Measurements from ENCODE around the gene SSBP3.

GRCh38 chr1:54191525-54191924, 214.7 kb downstream of the SSBP3 start:
- TF ChIP-seq, protein P1, sequence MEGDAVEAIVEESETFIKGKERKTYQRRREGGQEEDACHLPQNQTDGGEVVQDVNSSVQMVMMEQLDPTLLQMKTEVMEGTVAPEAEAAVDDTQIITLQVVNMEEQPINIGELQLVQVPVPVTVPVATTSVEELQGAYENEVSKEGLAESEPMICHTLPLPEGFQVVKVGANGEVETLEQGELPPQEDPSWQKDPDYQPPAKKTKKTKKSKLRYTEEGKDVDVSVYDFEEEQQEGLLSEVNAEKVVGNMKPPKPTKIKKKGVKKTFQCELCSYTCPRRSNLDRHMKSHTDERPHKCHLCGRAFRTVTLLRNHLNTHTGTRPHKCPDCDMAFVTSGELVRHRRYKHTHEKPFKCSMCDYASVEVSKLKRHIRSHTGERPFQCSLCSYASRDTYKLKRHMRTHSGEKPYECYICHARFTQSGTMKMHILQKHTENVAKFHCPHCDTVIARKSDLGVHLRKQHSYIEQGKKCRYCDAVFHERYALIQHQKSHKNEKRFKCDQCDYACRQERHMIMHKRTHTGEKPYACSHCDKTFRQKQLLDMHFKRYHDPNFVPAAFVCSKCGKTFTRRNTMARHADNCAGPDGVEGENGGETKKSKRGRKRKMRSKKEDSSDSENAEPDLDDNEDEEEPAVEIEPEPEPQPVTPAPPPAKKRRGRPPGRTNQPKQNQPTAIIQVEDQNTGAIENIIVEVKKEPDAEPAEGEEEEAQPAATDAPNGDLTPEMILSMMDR (IDR thresholded peaks at IDR 0.05): no peak
- no peak for TF ChIP-seq POLR2A (IDR thresholded peaks at IDR 0.05)

Measured in thyroid gland (tissue), 4 donors.